Ovary (tissue), 3 donors: ENCODE measurements around the gene IL1R1.

Source experiments
- POLR2A ChIP-seq: fragments of 450-650 bp; IDR thresholded peaks from one replicate; pipeline ENCODE4 v1.6.1; 2017; ENCODE audit warnings: antibody characterized with exemption, mild to moderate bottlenecking, moderate library complexity
- TF ChIP-seq, protein P1 (sequence below), 3 donors: fragments of 450-650 bp in 2 of 3; fragments of 200-600 bp in 1 of 3; IDR thresholded peaks; one replicate each; pipeline versions ENCODE4 v1.5.1 to v1.8.0; 2016 to 2022; ENCODE audit warnings: antibody characterized with exemption in 3 of 3, mild to moderate bottlenecking in 1 of 3
- donor health status: DM: no; HTN: no; CAD: no.

DNA sequence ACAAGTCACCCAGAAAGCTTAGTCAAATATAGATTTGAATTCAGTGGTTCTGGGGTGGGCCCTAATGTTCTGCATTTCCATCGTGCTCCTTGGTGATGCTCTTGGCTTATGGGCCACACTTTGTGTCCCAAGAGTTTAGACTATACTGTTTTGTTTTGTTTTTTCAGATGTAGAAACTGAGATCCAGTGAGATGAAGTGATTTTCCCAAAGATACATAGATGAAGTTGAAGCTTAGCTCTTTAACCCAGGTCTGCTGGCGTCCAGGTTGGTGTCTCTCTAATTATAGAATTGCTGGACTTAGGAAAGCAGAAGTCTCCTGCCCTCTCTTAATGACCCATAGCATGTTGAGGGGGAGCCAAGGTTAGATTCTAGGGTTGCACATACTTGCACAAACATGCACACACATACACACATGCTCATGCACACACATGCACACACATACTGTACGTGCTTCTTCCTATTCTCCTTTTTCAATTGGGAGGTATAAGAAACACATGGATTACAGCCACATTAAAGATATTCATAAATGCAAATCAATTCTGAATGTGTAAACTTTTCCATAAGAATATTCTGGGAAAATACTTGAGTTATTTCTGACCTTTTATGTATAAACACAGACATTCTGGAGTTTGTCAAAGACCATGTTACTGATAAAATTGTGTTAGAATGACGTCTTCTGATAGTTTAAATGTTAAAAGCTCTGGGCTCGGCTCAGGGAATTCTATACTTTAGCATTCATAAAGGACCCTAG is 41.3 kb upstream of the IL1R1 start:
- TF ChIP-seq, protein P1, sequence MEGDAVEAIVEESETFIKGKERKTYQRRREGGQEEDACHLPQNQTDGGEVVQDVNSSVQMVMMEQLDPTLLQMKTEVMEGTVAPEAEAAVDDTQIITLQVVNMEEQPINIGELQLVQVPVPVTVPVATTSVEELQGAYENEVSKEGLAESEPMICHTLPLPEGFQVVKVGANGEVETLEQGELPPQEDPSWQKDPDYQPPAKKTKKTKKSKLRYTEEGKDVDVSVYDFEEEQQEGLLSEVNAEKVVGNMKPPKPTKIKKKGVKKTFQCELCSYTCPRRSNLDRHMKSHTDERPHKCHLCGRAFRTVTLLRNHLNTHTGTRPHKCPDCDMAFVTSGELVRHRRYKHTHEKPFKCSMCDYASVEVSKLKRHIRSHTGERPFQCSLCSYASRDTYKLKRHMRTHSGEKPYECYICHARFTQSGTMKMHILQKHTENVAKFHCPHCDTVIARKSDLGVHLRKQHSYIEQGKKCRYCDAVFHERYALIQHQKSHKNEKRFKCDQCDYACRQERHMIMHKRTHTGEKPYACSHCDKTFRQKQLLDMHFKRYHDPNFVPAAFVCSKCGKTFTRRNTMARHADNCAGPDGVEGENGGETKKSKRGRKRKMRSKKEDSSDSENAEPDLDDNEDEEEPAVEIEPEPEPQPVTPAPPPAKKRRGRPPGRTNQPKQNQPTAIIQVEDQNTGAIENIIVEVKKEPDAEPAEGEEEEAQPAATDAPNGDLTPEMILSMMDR (IDR thresholded peaks at IDR 0.05) = no peak
- TF ChIP-seq POLR2A = no peak
